Measurements from ENCODE around the gene ASH1L.
"Not testable (repeated sequence)": the region's sequence is repeated elsewhere in the genome, so short reads cannot be mapped to it uniquely, and the experiment has no call there.

ASH1L gene

GRCh38 chr1:155334962-155335361 is 227.6 kb downstream of the ASH1L start:
- DNase-seq (ENCODE audit: low read depth in 2 of 3, low spot score in 2 of 3) = no peak

GRCh38 chr1:155329980-155330598 is 232.5 kb downstream of the ASH1L start:
- no peak for DNase-seq (ENCODE audit: low read depth in 2 of 3, low spot score in 2 of 3)

DNA sequence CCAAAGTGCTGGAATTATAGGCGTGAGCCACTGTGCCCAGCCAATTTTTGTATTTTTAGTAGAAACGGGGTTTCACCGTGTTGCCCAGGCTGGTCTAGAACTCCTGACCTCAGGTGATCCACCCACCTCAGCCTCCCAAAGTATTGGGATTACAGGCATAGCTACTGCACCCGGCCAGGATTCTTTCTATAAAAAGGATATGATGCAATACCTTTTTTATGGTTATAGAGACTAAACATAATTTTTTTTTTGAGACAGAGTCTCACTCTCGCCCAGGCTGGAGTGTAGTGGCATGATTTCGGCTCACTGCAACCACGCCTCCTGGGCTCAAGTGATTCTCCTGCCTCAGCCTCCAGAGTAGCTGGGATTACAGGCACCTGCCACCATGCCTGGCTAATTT is 233.7 kb downstream of the ASH1L start:
- not testable (repeated sequence) for DNase-seq (ENCODE audit: low read depth in 2 of 3, low spot score in 2 of 3)

DNA sequence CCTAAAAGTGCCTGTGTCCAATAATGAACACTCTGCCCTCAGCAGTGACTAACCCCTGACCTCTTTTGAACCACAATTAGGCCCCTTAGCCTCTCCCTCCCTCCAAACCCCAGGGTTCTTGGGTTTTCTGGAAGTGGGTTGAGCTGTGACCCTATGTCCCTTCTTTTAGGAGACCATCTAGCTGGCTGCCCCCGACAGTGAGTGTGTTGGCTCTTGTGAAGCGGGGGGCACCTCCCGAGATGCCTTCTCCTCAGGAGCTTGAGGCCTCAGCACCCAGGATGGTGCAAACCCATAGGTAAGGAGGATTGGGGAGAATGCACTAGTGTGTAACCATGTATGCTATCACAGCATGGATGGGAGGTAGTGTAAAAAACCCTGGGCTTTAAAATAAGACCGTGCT is 234.6 kb downstream of the ASH1L start:
- DNase-seq (ENCODE audit: low read depth in 2 of 3, low spot score in 2 of 3) = no peak

GRCh38 chr1:155326631-155327037 is 236.0 kb downstream of the ASH1L start:
- DNase-seq (ENCODE audit: low read depth in 2 of 3, low spot score in 2 of 3) = no peak

DNA sequence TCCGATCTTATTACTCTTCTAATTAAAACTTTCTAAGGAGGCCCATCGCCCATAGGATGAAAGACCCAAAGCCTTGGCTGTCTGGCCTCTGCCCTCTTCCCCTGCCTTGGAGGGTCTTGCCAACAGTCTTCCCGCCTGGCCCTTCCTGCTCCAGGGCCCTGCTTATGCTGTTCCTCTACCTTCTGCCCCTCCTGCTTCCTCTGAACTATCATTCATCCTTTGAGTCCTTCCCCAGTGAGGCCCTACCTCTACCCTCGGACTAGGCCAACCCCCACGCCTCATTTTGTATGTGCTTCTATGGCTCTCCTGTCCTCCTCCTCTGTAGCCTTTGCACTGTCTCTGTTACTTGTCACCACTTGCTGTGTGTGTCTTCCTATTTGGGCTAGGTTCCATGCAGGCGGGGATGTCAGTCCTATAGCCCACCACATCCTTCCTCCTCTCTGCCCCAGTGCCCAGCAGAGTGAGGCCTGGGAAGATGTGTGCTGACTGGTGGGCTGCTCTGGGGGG is 236.5 kb downstream of the ASH1L start:
- no peak for DNase-seq (ENCODE audit: low read depth in 2 of 3, low spot score in 2 of 3)

GRCh38 chr1:155325603-155325893 is 237.1 kb downstream of the ASH1L start:
- DNase-seq (ENCODE audit: low read depth in 2 of 3, low spot score in 2 of 3) = no peak

DNA sequence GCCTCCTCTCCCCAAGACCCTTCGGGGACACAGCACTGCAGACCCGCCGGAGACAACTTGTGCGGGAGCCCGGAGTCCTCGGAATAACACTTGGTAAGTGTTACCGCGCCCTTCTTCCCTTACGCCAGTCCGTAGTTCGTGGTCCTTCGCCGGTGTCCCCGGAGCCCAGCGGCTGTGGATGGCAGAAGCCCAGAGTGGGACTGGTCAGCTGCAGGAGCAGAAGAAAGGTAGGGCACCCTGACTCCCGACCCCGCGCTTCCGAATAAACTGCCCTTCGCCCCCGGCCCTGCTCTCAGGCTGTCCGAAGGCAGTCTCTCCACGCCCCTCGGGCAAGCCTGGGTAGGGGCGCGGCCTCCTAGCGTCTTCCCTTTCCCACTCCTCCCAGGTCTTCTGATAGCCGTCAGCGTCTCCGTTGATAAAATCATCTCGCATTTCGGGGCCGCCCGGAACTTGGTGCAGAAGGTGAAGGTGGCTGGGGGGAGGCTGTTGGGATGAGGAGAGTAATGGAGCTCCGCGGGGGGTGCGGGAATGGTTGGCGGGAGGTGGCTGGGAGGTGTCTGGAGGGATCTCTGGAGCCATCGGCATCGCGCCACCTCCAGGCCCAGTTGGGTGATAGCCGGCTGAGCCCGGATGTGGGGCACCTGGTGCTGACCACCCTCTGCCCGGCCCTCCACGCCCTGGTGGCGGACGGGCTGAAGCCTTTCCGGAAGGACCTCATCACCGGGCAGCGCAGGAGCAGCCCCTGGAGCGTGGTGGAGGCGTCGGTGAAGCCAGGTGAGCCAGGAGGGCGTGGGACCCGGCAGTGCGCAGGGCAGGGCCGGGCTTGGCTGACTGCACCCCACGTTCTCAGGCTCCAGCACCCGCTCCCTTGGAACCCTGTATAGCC is 237.6 kb downstream of the ASH1L start:
- DNase-seq (ENCODE audit: low read depth in 2 of 3, low spot score in 2 of 3) = no peak

GRCh38 chr1:155324037-155324716 is 238.4 kb downstream of the ASH1L start:
- peak; percentile 77 to 84 (median 79) for DNase-seq (ENCODE audit: low read depth in 2 of 3, low spot score in 2 of 3)

DNA sequence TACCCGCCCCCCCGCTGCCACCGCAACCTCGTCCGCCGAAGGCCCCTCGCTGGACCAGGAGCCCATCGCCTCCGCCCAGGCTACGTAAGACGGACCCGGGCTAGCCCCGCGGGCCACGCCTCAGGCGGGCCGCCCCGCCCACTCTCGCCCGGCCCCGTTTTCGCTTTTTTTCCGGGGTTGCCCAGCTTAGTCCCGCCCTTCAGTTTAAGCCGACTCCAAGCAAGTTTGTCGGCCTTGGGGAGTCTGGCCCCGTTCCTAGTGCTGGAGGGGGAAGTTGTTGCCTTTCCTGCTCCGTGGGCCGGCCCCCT is 238.9 kb downstream of the ASH1L start:
- DNase-seq (ENCODE audit: low read depth in 2 of 3, low spot score in 2 of 3) = peak in 2 of 3 experiments; percentile 66 to 76

DNA sequence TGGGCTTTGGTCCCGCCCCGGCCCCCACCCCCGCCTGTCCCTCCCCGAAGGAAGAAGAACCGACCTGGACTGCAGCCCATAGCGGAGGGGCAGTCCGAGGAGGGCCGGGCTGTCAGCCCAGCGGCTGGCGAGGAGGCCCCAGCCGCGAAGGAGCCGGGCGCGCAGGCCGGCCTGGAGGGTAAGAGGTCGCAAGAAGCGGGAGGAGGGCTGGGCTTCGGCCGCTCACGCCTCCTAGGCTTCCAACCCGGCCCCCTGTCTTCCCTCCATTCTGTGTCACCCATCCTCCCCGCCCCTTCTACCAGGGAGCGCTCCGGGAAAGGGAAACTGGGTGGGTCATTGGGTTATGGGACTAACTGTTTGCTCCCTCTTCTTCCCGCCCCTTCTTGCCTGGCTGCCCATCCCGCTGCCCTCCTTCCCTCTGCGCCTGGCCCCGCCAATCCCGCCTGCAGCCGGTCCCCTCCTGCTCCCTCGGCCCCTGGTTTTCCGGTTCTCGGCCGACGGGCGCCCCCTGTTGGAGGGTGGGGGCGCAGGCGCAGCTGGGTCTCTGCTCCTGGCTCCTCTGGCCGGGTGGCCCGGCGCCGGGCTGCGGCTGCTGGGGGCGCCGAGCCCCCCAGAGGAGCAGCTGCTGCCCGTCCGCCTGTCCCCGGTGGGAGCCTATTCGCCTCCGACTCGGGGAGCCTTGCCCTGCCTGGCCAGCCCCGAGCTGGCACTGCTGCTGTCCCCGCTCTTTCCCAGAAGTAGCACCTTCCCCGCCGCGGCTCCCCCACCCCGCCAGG is 239.5 kb downstream of the ASH1L start:
- DNase-seq (ENCODE audit: low read depth in 2 of 3, low spot score in 2 of 3) = peak; percentile 76 to 97 (median 92)

DNA sequence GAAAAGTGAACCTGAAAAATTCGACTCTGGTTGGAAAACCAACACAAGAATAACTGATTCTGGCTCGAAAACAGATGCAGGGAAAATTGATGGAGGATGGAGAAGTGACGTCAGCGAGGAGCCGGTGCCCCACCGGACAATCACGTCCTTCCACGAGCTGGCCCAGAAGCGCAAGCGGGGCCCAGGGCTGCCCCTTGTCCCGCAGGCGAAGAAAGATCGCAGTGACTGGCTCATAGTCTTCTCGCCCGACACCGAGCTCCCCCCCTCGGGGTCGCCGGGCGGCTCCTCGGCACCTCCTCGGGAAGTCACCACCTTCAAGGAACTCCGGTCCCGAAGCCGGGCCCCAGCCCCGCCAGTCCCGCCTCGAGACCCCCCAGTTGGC is 240.0 kb downstream of the ASH1L start:
- DNase-seq (ENCODE audit: low read depth in 2 of 3, low spot score in 2 of 3) = no peak

- DNase-seq (ENCODE audit: low read depth in 2 of 3, low spot score in 2 of 3) = no peak
These were observed 240.7 kb downstream of the ASH1L start for GRCh38 chr1:155321639-155322503.

DNA sequence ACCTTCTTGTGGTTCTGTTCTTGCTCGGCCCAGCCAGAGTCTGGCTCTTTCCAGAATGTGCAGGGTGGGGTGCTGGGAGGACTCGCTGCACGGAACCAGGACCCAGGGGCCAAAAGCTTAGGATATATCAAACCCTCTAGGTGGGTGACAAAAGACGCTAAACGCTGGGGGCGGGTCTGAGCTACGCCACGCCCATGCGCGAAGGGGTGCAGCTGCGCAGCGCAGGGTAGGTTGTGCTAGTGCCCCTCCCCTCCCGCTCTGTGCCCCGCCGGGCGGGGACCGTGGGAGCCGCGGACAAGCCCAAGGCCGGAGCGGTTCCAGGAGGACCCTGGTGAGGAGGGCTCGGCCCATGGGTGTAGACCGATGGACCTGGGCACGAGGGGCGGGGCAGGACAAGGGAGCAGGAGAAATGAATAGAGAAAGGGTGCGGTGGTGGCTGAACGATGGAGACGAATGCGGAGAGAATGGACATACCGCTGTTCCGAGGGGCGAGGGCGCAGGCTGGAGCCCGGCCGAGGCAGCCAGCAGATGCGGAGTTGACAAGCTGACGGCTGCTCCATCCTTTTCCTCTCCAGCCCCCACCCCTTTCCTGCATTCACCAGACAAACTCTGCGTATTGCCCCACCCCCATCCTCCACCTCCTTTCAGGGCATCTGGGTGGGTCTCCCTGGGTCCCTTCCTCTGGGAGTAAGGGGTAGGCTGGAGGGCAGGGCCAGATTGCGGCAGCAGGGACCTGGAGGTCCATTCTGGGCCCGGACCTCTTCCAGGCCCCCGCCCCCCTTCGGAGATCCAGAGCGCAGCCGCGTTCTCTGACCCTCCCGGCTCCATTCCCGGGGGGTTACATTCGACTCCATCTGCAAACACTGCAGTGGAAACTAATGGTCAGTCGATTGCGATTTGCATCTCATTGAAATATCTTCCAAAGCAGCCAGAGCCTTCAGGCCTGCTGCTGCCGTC is 241.7 kb downstream of the ASH1L start, which contains the start of gene RUSC1:
Gene RUSC1 (plus strand): TSS at position 234 of the 957 bp plus-strand sequence. CDS start 880 bp downstream, outside the sequence.
- DNase-seq (ENCODE audit: low read depth in 2 of 3, low spot score in 2 of 3) = no peak

DNA sequence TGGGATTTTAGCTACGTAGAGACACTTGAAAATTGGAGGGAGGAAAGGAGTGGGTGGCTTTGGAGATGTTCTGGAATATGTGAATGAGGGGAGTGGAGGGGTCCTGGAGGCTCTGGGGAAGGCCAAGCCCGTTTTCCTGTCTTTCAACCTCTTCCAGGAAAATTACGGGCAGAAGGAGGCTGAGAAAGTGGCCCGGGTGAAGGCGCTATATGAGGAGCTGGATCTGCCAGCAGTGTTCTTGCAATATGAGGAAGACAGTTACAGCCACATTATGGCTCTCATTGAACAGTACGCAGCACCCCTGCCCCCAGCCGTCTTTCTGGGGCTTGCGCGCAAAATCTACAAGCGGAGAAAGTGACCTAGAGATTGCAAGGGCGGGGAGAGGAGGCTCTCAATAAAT is 242.4 kb downstream of the ASH1L start:
- DNase-seq (ENCODE audit: low read depth in 2 of 3, low spot score in 2 of 3) = no peak

- no peak for DNase-seq (ENCODE audit: low read depth in 2 of 3, low spot score in 2 of 3)
These were observed 243.1 kb downstream of the ASH1L start for GRCh38 chr1:155319536-155319935.

GRCh38 chr1:155318082-155318481 is 244.5 kb downstream of the ASH1L start:
- DNase-seq (ENCODE audit: low read depth in 2 of 3, low spot score in 2 of 3) = no peak

- DNase-seq (ENCODE audit: low read depth in 2 of 3, low spot score in 2 of 3) = no peak
These were observed 245.7 kb downstream of the ASH1L start for GRCh38 chr1:155316922-155317321.

DNA sequence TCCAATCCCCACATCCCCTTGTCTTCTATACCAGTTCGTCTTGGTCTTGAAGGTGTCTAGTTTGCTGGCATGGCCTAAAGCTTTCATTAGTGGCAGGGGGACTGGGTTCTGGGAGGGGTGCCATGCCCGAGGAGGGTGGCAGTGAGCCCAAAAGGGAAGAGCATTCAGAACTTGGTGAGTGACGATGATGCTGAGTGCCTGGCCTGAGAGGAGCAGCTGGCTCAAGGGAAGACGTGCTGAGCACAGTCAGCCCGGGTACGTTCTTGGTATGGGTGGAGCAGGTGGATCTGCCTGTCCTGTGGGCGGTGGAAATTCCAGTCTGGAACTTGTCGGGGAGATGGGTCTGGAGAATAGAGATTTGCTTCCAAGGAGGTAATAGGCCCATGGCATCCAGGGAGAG is 249.3 kb downstream of the ASH1L start:
- no peak for DNase-seq (ENCODE audit: low read depth in 2 of 3, low spot score in 2 of 3)
